Activated naive CD8-positive, alpha-beta T cell treated with anti-CD3 and anti-CD28 coated beads for 36 hours (primary cell): Measurements from ENCODE around the gene ANXA4. TPM values are rescaled to one million over a fixed set of nuclear protein-coding genes. Genes with fewer than 3 reads are reported as not detected.
A peak's percentile ranks its signal among the peaks of the same experiment; 100 is the strongest.
"Not testable (repeated sequence)": the region's sequence is repeated elsewhere in the genome, so short reads cannot be mapped to it uniquely, and the experiment has no call there.

ENCODE experiments used
- DNase-seq: peaks from one replicate; pipeline ENCODE4 v3.0.0; 2021
- H3K27ac Mint-ChIP-seq: one replicate; pipeline ENCODE4 v1.8.0; 2022; ENCODE audit warnings: mild to moderate bottlenecking, moderate library complexity, mixed read lengths
- H3K27me3 Mint-ChIP-seq: one replicate; pipeline ENCODE4 v1.8.0; 2022; ENCODE audit warnings: mild to moderate bottlenecking, mixed read lengths
- H3K36me3 Mint-ChIP-seq: one replicate; pipeline ENCODE4 v1.8.0; 2021; ENCODE audit warnings: mild to moderate bottlenecking, mixed read lengths
- H3K4me1 Mint-ChIP-seq: one replicate; pipeline ENCODE4 v1.8.0; 2021; ENCODE audit warnings: mixed read lengths
- H3K4me3 Mint-ChIP-seq: one replicate; pipeline ENCODE4 v1.8.0; 2022; ENCODE audit warnings: mild to moderate bottlenecking, moderate library complexity, mixed read lengths
- H3K9me3 Mint-ChIP-seq: one replicate; pipeline ENCODE4 v1.8.0; 2022; ENCODE audit warnings: mixed read lengths
- total RNA-seq, 2 experiments: library from RNA; stranded (reverse); gene quantifications; one replicate each; pipeline ENCODE4 v1.2.3, GENCODE V29; 2021

Gene ANXA4
- total RNA-seq, 2 experiments from 2014 or later: 15.2 to 15.6 TPM

DNA sequence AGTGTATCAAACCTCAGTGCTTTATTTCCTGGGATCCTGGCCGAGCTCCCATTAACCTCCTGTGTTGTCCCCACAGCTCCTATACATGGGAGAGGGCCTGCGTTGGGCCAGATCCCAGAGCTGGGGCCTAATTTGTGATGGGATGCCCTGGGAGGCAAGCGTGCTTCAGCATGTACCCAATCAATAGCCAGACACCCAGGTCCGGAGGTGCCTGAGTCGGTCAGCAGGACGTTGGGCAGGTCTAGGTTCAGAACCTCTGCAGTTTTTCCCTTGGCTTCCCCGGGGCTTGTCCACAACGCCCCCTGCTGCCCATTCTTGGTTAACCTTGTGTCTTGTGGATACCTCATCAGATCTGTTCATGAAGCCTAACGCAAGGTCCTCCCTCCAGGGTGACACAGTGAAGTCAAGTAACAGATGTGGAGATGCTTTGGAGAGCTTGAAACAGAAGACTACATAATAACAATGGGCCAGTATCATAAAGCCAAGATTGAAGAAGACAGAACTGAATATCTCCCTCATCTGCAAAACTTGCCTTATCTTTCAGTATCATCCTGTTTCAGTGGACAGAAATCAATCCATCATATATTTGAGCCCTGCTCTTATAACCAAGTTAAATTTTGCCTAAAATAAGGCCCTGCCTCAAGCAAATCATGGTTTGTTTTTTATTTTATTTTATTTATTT is 27.3 kb upstream of the ANXA4 start:
- not testable (repeated sequence) for H3K9me3 Mint-ChIP-seq, H3K27me3 Mint-ChIP-seq, H3K36me3 Mint-ChIP-seq, H3K4me3 Mint-ChIP-seq
- H3K27ac Mint-ChIP-seq: peak overlapping the region; percentile 14
- peak; percentile 80 for DNase-seq
- H3K4me1 Mint-ChIP-seq: peaks cover 10% of the 10 kb centered on the region

DNA sequence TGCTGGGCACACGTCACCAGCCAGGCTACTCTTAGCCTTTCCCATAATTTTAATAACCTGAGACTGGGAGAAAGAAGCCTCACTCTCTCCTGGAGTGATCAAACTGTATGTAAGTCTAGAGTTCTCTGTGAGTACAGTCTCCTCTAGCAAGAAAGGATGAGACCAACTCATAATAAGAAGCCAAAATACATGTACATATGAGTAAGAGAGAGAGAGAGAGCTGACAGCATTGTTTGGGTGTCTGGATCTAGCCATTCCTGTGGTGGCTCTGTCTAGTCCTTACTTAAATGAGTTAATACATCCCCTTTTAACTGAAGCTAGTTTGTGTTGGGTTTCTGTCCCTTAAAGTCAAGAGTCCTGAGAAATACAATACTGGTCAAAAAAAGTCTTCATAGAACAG is 26.0 kb upstream of the ANXA4 start:
- Mint-ChIP-seq H3K36me3 (no peaks in the 10 kb centered on the region), H3K27ac (no peak overlapping the region), H3K4me3 (no peak overlapping the region), H3K9me3 (peaks cover 3% of the 10 kb centered on the region), H3K4me1 (peaks cover 10% of the 10 kb centered on the region), H3K27me3 (no peaks in the 10 kb centered on the region)
- DNase-seq: no peak

- DNase-seq: no peak
- H3K36me3 Mint-ChIP-seq: no peaks in the 10 kb centered on the region
- no peak overlapping the region for H3K27ac Mint-ChIP-seq
- H3K27me3 Mint-ChIP-seq: no peaks in the 10 kb centered on the region
- H3K9me3 Mint-ChIP-seq: peaks cover under 1% of the 10 kb centered on the region
- peaks cover 8% of the 10 kb centered on the region for H3K4me1 Mint-ChIP-seq
- H3K4me3 Mint-ChIP-seq: no peak overlapping the region
Measured at GRCh38 chr2:69716555-69717120, 25.3 kb upstream of the ANXA4 start.

- Mint-ChIP-seq H3K27me3 (no peaks in the 10 kb centered on the region), H3K27ac (no peak overlapping the region), H3K9me3 (no peaks in the 10 kb centered on the region), H3K4me3 (no peak overlapping the region), H3K4me1 (peaks cover 7% of the 10 kb centered on the region), H3K36me3 (no peaks in the 10 kb centered on the region)
- DNase-seq: no peak
Measured at GRCh38 chr2:69717186-69717585, 24.7 kb upstream of the ANXA4 start.

- Mint-ChIP-seq H3K4me3 (no peak overlapping the region), H3K27me3 (no peaks in the 10 kb centered on the region), H3K9me3 (no peaks in the 10 kb centered on the region), H3K4me1 (peaks cover 7% of the 10 kb centered on the region), H3K36me3 (no peaks in the 10 kb centered on the region), H3K27ac (no peak overlapping the region)
- no peak for DNase-seq
Measured at GRCh38 chr2:69717861-69718273, 24.1 kb upstream of the ANXA4 start.

DNA sequence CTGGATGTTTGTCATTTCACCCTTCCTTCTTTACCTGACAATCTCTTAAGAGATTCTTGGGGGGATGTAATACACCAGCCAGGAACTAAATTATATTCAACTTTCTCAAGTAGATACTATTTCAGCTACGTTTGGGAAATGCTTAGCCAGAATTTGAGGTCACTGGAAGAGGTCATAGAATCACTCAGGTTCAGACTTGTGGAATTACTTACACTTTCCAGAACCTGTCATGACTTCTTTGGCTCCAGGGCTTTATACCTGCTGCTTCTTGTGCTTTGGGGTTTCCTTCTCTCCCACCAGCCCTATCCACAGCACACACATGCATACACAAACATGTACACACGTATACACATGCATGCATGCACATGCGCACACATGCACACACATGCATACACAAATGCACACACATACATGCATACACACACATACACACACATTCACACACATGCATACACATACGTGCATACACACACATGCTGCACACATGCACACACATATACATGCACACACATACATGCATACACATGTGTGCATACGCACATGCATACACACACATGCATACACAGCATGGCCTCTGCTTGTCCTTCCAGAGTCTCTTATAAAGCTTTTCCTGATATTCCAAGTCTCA is 23.5 kb upstream of the ANXA4 start:
- no peaks in the 10 kb centered on the region for H3K27me3 Mint-ChIP-seq
- H3K27ac Mint-ChIP-seq: no peak overlapping the region
- no peak overlapping the region for H3K4me3 Mint-ChIP-seq
- H3K9me3 Mint-ChIP-seq: no peaks in the 10 kb centered on the region
- H3K4me1 Mint-ChIP-seq: peaks cover 7% of the 10 kb centered on the region
- no peak for DNase-seq
- no peaks in the 10 kb centered on the region for H3K36me3 Mint-ChIP-seq

- Mint-ChIP-seq H3K27me3 (no peaks in the 10 kb centered on the region), H3K9me3 (no peaks in the 10 kb centered on the region), H3K36me3 (no peaks in the 10 kb centered on the region), H3K4me3 (no peak overlapping the region), H3K4me1 (peaks cover 7% of the 10 kb centered on the region), H3K27ac (no peak overlapping the region)
- DNase-seq: no peak
Measured at GRCh38 chr2:69720404-69720803, 21.5 kb upstream of the ANXA4 start.

GRCh38 chr2:69721022-69721421 is 20.9 kb upstream of the ANXA4 start:
- Mint-ChIP-seq H3K4me1 (peaks cover 7% of the 10 kb centered on the region), H3K36me3 (no peaks in the 10 kb centered on the region), H3K9me3 (no peaks in the 10 kb centered on the region), H3K4me3 (no peak overlapping the region), H3K27ac (no peak overlapping the region), H3K27me3 (no peaks in the 10 kb centered on the region)
- DNase-seq: no peak

- no peaks in the 10 kb centered on the region for H3K27me3 Mint-ChIP-seq
- no peak overlapping the region for H3K27ac Mint-ChIP-seq
- H3K4me3 Mint-ChIP-seq: no peak overlapping the region
- DNase-seq: no peak
- no peaks in the 10 kb centered on the region for H3K9me3 Mint-ChIP-seq
- peaks cover 7% of the 10 kb centered on the region for H3K4me1 Mint-ChIP-seq
- no peaks in the 10 kb centered on the region for H3K36me3 Mint-ChIP-seq
Measured at GRCh38 chr2:69723791-69724190, 18.1 kb upstream of the ANXA4 start.

GRCh38 chr2:69724540-69725159 is 17.3 kb upstream of the ANXA4 start:
- peaks cover 7% of the 10 kb centered on the region for H3K4me1 Mint-ChIP-seq
- peak; percentile 75 for DNase-seq
- H3K27ac Mint-ChIP-seq: no peak overlapping the region
- H3K36me3 Mint-ChIP-seq: no peaks in the 10 kb centered on the region
- no peaks in the 10 kb centered on the region for H3K27me3 Mint-ChIP-seq
- no peaks in the 10 kb centered on the region for H3K9me3 Mint-ChIP-seq
- H3K4me3 Mint-ChIP-seq: peak overlapping the region; percentile 57

- no peaks in the 10 kb centered on the region for H3K9me3 Mint-ChIP-seq
- no peaks in the 10 kb centered on the region for H3K36me3 Mint-ChIP-seq
- DNase-seq: no peak
- H3K27ac Mint-ChIP-seq: no peak overlapping the region
- H3K4me1 Mint-ChIP-seq: peaks cover 7% of the 10 kb centered on the region
- no peaks in the 10 kb centered on the region for H3K27me3 Mint-ChIP-seq
- no peak overlapping the region for H3K4me3 Mint-ChIP-seq
Measured at GRCh38 chr2:69725706-69726360, 16.1 kb upstream of the ANXA4 start.

GRCh38 chr2:69729266-69729665 is 12.7 kb upstream of the ANXA4 start:
- Mint-ChIP-seq H3K4me1 (peaks cover 7% of the 10 kb centered on the region), H3K27me3 (no peaks in the 10 kb centered on the region)

GRCh38 chr2:69729781-69730180 is 12.2 kb upstream of the ANXA4 start:
- peaks cover 2% of the 10 kb centered on the region for H3K4me1 Mint-ChIP-seq
- no peaks in the 10 kb centered on the region for H3K9me3 Mint-ChIP-seq
- no peak overlapping the region for H3K4me3 Mint-ChIP-seq
- no peak for DNase-seq
- no peaks in the 10 kb centered on the region for H3K27me3 Mint-ChIP-seq
- no peak overlapping the region for H3K27ac Mint-ChIP-seq
- H3K36me3 Mint-ChIP-seq: no peaks in the 10 kb centered on the region

More at GRCh38 chr2:69729266-69729665, 12.7 kb upstream of the ANXA4 start:
- no peaks in the 10 kb centered on the region for H3K36me3 Mint-ChIP-seq
- DNase-seq: no peak
- H3K9me3 Mint-ChIP-seq: no peaks in the 10 kb centered on the region
- H3K27ac Mint-ChIP-seq: no peak overlapping the region
- H3K4me3 Mint-ChIP-seq: no peak overlapping the region

DNA sequence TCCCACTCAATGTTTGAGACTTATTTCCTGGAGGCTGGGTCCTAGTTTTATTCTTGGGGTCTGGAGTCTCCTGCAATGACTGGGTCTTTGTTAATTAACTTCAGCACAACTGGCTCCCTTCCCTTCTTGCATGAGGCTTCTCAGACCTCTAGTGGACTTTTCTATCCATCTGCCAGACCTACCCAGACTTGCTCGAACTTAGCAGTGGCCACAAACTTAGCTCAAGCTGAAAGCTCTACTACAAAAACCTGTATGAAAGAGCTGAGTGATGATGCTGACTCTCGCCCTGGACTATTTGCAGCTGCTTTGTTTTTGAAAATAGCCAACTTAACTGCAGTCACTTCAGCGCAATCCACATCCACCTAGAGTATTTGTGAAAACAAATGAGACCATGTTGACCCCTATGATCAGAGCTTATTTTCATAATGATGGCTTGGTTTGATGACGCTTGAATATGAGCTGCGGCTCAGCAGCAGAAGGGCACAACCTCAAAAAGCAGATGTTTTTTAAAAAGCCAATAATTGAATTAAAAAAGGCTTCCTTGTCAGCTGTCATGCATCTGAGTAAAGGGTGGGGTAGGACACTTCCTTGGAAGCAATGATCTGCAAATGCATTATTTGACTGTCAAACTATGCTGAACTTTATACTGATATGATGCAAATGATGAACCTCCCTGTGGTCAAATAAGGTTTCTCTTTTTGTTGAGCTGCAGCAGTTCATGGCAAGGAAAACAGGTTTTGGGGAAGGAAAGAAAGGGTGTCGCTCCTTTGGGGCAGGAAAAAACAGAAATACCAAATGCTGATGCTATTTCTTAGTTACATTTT is 10.6 kb upstream of the ANXA4 start:
- no peaks in the 10 kb centered on the region for H3K9me3 Mint-ChIP-seq
- no peaks in the 10 kb centered on the region for H3K36me3 Mint-ChIP-seq
- no peak overlapping the region for H3K27ac Mint-ChIP-seq
- H3K4me1 Mint-ChIP-seq: no peaks in the 10 kb centered on the region
- DNase-seq: no peak
- H3K27me3 Mint-ChIP-seq: no peaks in the 10 kb centered on the region
- no peak overlapping the region for H3K4me3 Mint-ChIP-seq
